Prostate gland (tissue), 2 donors: ENCODE measurements around the gene STOML1. TPM values are rescaled to one million over a fixed set of nuclear protein-coding genes. Genes with fewer than 3 reads are reported as not detected.

Experiments used
- DNase-seq: peaks from one replicate; pipeline ENCODE4 v3.0.0-alpha.2; 2019; ENCODE audit warnings: low spot score
- H3K27ac ChIP-seq, 2 donors: fragments of 200-600 bp; sonication (generic); 2 replicates each; pipeline ENCODE4 v1.5.1; 2017 to 2019
- H3K27me3 ChIP-seq: fragments of 200-600 bp; sonication (generic); replicated peaks from 2 replicates; pipeline ENCODE4 v1.5.1; 2019; ENCODE audit not compliant: insufficient read depth
- H3K36me3 ChIP-seq, 2 donors: fragments of 200-600 bp; sonication (generic); 1 replicate in 1 of 2; 2 replicates in 1 of 2; pipeline versions ENCODE4 v1.5.1 to v1.8.1; 2017 to 2019
- H3K4me1 ChIP-seq: fragments of 200-600 bp; sonication (generic); replicated peaks from 2 replicates; pipeline ENCODE4 v1.5.1; 2019
- H3K4me3 ChIP-seq, 2 donors: fragments of 200-600 bp; sonication (generic); 2 replicates each; pipeline ENCODE4 v1.5.1; 2017 to 2019
- H3K9me3 ChIP-seq: fragments of 200-600 bp; sonication (generic); 2 replicates; pipeline ENCODE4 v1.5.1; 2017
- CTCF ChIP-seq, 4 experiments: fragments of 200-600 bp in 2 of 4; fragments of 450-650 bp in 2 of 4; sonication (generic) in 2 of 4; IDR thresholded peaks; 1 replicate in 3 of 4; 2 replicates in 1 of 4; pipeline ENCODE4 v1.5.1; 2016 to 2019; ENCODE audit warnings: antibody characterized with exemption in 4 of 4, mild to moderate bottlenecking in 2 of 4, moderate library complexity in 2 of 4
- POLR2A ChIP-seq: fragments of 450-650 bp; IDR thresholded peaks from one replicate; pipeline ENCODE4 v1.6.1; 2016; ENCODE audit warnings: antibody characterized with exemption, mild to moderate bottlenecking
- POLR2AphosphoS5 ChIP-seq: sonication (generic); formaldehyde crosslinking; IDR thresholded peaks from one replicate; pipeline ENCODE4 v1.6.1; 2017; ENCODE audit warnings: antibody characterized with exemption
- WGBS: methylation state at CpG from one replicate; pipeline ENCODE4 v1.1.5; 2018; 5-methylcytosine and 5-hydroxymethylcytosine counted together
- intact Hi-C: fragments of 100-400 bp; cut with DNase I; formaldehyde crosslinking; loops from one replicate; pipeline ENCODE4 v1.14.2; 2022
- total RNA-seq, 2 donors: library from RNA; depleted of rRNA; stranded (reverse); fragments of >200 nt; gene quantifications; one replicate each; pipeline ENCODE4 v1.1.0, GENCODE V29; 2016

The STOML1 gene
- total RNA-seq, 2 donors from 2014 or later: 15.6 to 26.8 TPM

- Histone ChIP-seq H3K4me1 (no peaks in the 10 kb centered on the region), H3K27me3 (no peaks in the 10 kb centered on the region), H3K9me3 (no peaks in the 10 kb centered on the region), H3K36me3 (no peaks in the 10 kb centered on the region), H3K27ac (no peak overlapping the region), H3K4me3 (no peak overlapping the region)
- DNase-seq: no peak
- intact Hi-C loops: no loop called here
- WGBS: 91% methylated on average over 6 of the region's 6 CpGs
- no peak for TF ChIP-seq POLR2AphosphoS5
- TF ChIP-seq CTCF (IDR thresholded peaks at IDR 0.05): no peak
- no peak for TF ChIP-seq POLR2A
These were observed 32.3 kb downstream of the STOML1 start for GRCh38 chr15:73959801-73960200.

- no peaks in the 10 kb centered on the region for H3K9me3 ChIP-seq
- WGBS: 42% methylated on average over 8 of the region's 8 CpGs
- H3K36me3 ChIP-seq: no peaks in the 10 kb centered on the region
- DNase-seq: no peak
- no peaks in the 10 kb centered on the region for H3K4me1 ChIP-seq
- H3K27ac ChIP-seq: no peak overlapping the region
- no peak for TF ChIP-seq POLR2AphosphoS5
- no peak for TF ChIP-seq CTCF (IDR thresholded peaks at IDR 0.05)
- no peak for TF ChIP-seq POLR2A
- H3K4me3 ChIP-seq: no peak overlapping the region
- intact Hi-C loops: no loop called here
- no peaks in the 10 kb centered on the region for H3K27me3 ChIP-seq
These were observed 33.0 kb downstream of the STOML1 start for GRCh38 chr15:73959012-73959581.

- Histone ChIP-seq H3K4me1 (no peaks in the 10 kb centered on the region), H3K36me3 (no peaks in the 10 kb centered on the region), H3K27me3 (no peaks in the 10 kb centered on the region), H3K4me3 (no peak overlapping the region), H3K27ac (no peak overlapping the region), H3K9me3 (no peaks in the 10 kb centered on the region)
- DNase-seq: no peak
- TF ChIP-seq POLR2A: no peak
- no peak for TF ChIP-seq POLR2AphosphoS5
- TF ChIP-seq CTCF (IDR thresholded peaks at IDR 0.05): no peak
- intact Hi-C loops: no loop called here
- 79% methylated on average over 2 of the region's 2 CpGs for WGBS
These were observed 34.3 kb downstream of the STOML1 start for GRCh38 chr15:73957785-73958184.

- DNase-seq: no peak
- H3K27me3 ChIP-seq: no peaks in the 10 kb centered on the region
- H3K27ac ChIP-seq: no peak overlapping the region
- intact Hi-C loops: no loop called here
- no peaks in the 10 kb centered on the region for H3K4me1 ChIP-seq
- no peaks in the 10 kb centered on the region for H3K36me3 ChIP-seq
- no peak overlapping the region for H3K4me3 ChIP-seq
- WGBS: 83% methylated on average over 8 of the region's 8 CpGs
- TF ChIP-seq CTCF (IDR thresholded peaks at IDR 0.05) (no peak), POLR2AphosphoS5 (no peak), POLR2A (no peak)
- no peaks in the 10 kb centered on the region for H3K9me3 ChIP-seq
These were observed 34.8 kb downstream of the STOML1 start for GRCh38 chr15:73957276-73957675.

- DNase-seq: no peak
- intact Hi-C loops: no loop called here
- 47% methylated on average over 9 of the region's 9 CpGs for WGBS
These were observed 35.4 kb downstream of the STOML1 start for GRCh38 chr15:73956743-73957135.

More at GRCh38 chr15:73956743-73957135, 35.4 kb downstream of the STOML1 start:
- no peaks in the 10 kb centered on the region for H3K36me3 ChIP-seq
- H3K27ac ChIP-seq: no peak overlapping the region
- H3K27me3 ChIP-seq: no peaks in the 10 kb centered on the region
- no peaks in the 10 kb centered on the region for H3K4me1 ChIP-seq
- no peak overlapping the region for H3K4me3 ChIP-seq
- TF ChIP-seq POLR2A: no peak
- no peak for TF ChIP-seq POLR2AphosphoS5
- TF ChIP-seq CTCF (IDR thresholded peaks at IDR 0.05): no peak
- no peaks in the 10 kb centered on the region for H3K9me3 ChIP-seq
